Activated CD4-positive, alpha-beta T cell treated with anti-CD3 and anti-CD28 coated beads, Interleukin-2, Interleukin-4, amounts not matched to agents 100 ng/mL and 50 ng/mL, durations not matched to agents 16 hours and 8 hours (primary cell): ENCODE results near the gene CRIP2.

Experiments
- DNase-seq: peaks from one replicate; pipeline ENCODE4 v3.0.0-alpha.2; 2020; ENCODE audit warnings: low spot score

CRIP2 gene

GRCh38 chr14:105487986-105488777, 13.6 kb downstream of the CRIP2 start:
- DNase-seq = no peak

DNA sequence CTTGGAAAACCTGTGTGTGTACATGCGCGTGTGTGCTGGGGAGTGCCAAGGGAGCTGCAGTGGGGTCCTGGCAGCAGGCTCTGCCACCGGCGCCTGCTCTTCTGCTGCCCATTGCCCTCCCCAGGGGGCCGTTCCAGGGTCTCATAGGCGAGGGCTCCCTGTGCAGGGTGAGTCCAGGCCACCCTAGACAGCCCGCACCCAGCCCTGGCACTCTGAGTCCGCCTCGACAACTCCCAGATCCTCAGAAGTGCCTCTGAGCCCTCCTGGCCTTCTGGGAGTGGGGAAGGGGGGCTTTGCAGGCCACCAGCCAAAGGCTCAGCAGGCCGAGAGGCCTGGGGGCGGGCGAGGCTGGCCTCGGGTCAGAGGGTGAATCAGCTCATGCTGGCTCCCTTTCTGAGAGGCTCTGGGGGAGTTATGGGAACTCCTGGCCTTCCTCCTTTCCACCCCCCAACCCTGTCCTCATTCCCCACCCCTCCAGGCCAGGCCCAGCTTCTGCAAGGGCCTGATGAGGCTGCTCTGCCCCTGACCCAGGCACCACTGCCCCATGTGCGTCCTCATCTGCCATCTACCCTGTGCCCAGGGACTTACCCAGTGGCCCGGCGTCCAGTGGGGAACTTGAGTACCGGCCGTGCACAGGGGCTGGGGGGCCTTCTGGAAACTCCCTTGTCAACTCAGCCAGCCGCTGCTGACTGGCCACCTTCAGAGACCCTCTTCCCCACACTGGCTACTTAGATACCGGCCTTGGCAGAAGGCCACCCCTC, 14.3 kb downstream of the CRIP2 start:
- DNase-seq = no peak

GRCh38 chr14:105489542-105490266, 15.1 kb downstream of the CRIP2 start:
- DNase-seq = peak; percentile 87

DNA sequence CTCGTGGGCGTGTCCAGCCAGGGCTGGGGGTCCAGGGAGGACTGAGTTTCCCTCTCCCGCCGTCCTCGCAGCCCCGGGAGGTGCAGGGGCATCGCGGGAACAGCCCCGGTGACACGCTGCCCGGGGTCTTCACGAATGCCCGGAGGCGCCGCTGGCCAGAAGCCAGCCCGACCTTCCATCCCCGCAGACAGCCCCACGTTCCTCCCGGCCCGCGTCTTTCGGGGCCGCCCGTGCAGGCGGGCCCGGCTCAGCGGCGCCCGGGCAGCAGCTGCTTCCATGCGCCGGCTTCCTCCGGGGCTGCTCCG, 15.6 kb downstream of the CRIP2 start:
- DNase-seq = no peak

- DNase-seq = peak; percentile 100
Observed at GRCh38 chr14:105490572-105491365, 16.1 kb downstream of the CRIP2 start, which contains the start of gene TEDC1. TSS of gene TEDC1 (plus strand) at chr14:105491246. CDS start at chr14:105491376, 130 bp downstream.

DNA sequence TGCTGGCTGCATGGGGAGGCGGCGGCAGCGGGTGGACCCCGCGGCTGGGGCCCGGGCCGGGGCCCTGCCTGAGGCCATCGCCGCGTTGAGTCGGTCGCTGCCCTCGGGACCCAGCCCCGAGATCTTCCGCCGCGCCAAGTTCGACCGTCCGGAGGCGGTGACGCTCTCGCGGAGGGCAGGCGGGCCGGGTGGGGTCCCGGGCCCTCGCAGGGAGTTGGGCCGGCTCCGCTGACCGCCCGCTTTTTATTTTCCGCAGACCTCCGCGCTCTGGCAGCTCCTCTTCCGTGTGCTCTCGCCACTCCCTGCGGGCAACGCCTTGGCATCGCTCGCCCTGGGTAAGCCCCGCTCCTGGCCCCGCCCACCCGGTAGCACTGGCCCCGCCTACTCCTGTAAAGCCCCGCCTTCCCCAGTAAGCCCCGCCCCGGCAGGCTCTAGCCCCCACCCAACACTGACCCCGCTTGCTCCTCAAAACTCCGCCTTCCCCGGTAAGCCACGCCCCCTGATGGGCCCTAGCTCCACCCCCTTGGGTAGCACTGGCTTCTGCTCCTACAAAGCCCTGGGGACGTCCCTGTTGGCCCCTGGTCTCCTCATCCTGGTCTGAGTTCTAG, 16.8 kb downstream of the CRIP2 start:
- DNase-seq = peak; percentile 95

- no peak for DNase-seq
Observed at GRCh38 chr14:105492031-105492970, 17.7 kb downstream of the CRIP2 start.

DNA sequence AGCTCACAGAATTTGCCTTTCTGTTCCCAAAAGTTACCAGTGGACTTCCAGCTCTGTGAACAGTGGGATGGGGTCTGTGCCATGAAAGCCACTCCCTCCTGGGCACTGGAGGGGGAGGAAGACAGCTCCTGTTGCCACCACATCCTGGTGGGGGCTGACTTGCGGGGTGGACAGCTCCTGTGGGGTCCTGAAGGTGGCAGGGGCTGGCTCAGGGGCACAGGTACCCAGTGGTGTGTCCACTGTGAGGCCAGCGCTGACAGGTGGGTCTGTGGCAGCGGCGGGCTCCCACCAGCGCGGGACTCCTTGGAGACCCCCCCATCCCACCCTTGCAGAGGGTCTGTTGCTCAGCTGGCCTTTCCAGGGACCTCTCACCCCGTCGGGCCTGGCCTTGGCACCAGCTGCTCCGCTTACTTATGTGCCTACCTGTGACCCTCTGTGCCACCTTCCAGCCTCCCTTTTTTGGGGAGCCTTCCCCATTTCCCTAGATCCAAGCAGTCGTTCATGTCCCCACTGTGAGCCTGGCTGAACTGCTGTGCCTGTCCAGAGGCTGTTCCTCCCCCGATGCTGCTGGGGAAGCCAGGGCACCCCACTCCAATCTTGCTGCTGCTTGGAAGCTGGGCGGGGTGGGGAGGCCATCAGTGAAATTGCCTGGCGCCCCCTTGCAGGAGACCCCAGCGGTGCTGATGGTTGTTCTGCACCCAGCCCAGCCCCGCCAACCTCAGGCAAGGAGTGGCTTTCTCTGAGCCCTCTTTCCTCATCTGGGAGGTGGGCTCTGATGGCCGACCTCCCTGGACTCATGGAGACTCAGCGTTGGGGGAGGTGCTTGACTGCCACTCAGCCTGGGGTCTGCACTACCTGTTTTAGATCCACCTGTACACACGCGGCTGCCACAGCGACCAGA, 18.6 kb downstream of the CRIP2 start:
- DNase-seq = no peak

DNA sequence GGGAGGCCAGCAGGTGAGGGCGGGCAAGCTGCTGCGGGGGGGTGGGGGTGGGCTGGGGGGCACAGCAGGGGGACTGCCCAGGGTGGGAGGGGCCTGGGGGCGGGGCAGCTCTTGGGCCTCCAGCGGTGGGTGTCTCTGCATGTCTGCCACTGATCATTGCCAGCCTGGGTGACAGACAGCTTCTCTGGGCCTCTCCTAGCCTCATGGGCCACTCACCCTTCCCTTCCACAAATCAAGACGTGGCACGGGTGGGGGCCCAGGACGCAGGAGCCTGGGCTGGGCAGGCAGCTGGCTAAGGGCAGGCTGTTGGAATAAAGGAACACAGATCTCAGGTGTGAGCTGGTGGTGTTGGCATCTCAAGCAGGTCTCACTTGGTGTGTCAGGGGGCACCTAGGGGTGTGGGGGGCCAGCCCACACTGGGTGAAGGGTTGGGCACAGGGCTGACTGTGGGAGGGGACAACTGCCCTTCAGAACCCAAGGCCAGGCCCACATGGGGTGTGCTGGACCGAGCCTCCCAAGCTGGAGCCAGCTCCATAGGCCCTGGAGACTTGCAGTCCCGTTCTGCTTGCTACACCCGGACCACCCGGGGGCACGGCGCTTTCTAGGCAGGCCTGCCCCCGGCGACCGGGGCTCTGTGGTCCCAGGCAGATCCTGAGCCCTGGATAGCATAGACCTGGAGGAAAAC, 19.4 kb downstream of the CRIP2 start:
- DNase-seq = no peak

DNA sequence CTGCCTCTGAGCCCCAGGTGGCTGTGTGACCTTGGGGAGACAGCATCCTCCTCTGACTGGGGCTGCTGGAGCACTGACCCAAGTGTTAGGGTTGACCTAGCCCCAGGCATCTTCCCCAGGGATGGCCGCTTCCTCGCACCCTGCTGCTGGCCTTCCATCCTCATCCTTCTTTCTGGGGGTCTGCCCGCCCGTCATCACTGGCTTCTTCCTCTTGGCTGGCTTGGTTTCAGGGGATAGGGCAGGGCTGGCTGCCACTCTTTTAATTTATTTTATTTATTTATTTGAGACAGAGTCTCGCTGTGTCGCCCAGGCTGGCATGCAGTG, 19.9 kb downstream of the CRIP2 start:
- no peak for DNase-seq

GRCh38 chr14:105495101-105495989, 20.7 kb downstream of the CRIP2 start:
- no peak for DNase-seq

GRCh38 chr14:105495990-105496830, 21.6 kb downstream of the CRIP2 start:
- DNase-seq = no peak

GRCh38 chr14:105496831-105497591, 22.4 kb downstream of the CRIP2 start:
- no peak for DNase-seq

DNA sequence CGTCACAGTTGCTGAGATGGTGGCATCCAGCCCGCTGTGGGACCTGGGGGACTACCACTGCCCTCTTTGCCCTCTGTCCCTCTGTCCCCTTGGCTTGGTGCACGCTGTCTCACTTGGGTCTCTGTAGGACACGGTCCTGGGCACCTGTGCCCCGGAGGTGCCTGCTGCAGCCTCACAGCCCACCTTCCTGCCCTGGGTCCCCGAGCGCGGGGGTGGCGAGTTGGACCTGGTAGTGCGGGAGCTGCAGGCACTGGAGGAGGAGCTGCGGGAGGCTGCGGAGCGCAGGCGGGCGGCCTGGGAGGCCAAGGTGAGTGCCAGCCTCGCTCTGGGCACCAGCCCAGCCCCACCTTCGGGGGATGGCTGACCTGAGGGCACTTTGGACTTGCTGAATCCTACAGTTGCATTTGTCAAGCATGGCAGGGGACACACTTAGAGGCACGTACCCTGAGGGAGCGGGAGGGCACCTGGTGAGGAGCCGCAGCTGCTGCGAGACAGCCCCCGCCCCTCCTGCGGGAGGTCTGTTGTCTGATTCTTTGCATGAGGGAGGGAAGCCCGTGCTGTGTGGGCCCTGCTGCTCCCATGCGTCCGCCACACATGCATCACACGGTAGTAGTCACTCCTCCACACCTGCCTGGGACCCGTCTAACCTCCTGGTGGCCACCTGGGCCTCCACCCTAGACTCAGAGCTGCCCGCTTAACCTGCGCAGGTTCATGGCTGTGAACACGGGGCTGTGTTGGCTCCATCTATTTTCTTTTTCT, 23.2 kb downstream of the CRIP2 start:
- no peak for DNase-seq
